Suprapubic skin (tissue), 4 donors: ENCODE results near the gene RASIP1.

Source experiments
- CTCF ChIP-seq, 2 donors: fragments of 200-600 bp in 1 of 2; fragments of 450-650 bp in 1 of 2; sonication (generic) in 1 of 2; IDR thresholded peaks; one replicate each; pipeline ENCODE4 v1.5.1; 2016 to 2019; ENCODE audit warnings: antibody characterized with exemption in 2 of 2, mild to moderate bottlenecking in 1 of 2, moderate library complexity in 1 of 2
- EP300 ChIP-seq: sonication (generic); formaldehyde crosslinking; IDR thresholded peaks from one replicate; pipeline ENCODE4 v1.6.1; 2017; ENCODE audit warnings: antibody characterized with exemption
- POLR2A ChIP-seq, 2 donors: fragments of 450-650 bp; IDR thresholded peaks; one replicate each; pipeline ENCODE4 v1.6.1; 2017; ENCODE audit warnings: antibody characterized with exemption in 2 of 2, mild to moderate bottlenecking in 2 of 2, moderate library complexity in 2 of 2
- POLR2AphosphoS5 ChIP-seq, 3 donors: sonication (generic); formaldehyde crosslinking; IDR thresholded peaks; one replicate each; pipeline ENCODE4 v1.6.1; 2017; ENCODE audit warnings: antibody characterized with exemption in 3 of 3

- TF ChIP-seq POLR2A (IDR thresholded peaks at IDR 0.05) (peak in 1 of 2 donors; percentile 16), CTCF (IDR thresholded peaks at IDR 0.05) (peak in 1 of 2 donors; percentile 56), EP300 (no peak), POLR2AphosphoS5 (IDR thresholded peaks at IDR 0.05) (no peak)
Measured at GRCh38 chr19:48738557-48739403, 1.6 kb downstream of the RASIP1 start.
